ENCODE results near the gene PTPRB. TPM values are rescaled to one million over a fixed set of nuclear protein-coding genes. Genes with fewer than 3 reads are reported as not detected.

The PTPRB gene
- total and polyA plus RNA-seq, 2 donors from 2014 or later: 13.5 to 71.6 TPM

DNA sequence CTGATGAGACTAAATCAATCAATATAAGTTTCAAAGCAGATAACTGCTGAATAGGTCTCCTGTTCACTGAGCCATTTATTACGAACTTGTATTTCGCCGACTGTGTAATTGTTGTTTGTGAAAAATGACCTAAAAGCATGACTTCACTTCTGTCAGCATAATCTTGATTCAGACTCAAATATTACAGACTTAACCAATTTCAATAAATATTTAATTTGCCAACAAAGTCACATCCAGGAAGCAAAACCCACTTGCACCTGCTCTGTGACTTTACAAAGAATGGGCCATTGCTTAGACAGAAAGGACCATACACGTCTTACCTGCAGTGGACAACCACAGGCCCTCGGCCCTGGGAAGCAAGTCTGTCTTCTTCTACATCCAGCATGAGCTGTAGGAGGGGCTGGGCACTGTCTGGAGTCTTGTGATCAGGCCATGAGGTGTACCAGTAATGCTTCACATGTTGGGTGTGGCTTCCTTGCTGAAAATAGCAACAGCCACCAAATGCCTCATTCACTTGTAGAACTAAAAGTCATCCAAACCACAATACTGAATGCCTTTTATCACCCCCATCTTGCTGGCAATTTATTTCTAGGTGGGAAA lies 23.5 kb upstream of the PTPRB start:
- H3K9ac ChIP-seq (ENCODE audit: low read length in 3 of 3): no peak overlapping the region
- H3K27me3 ChIP-seq (ENCODE audit: control insufficient read depth, insufficient read depth, low read length): no peaks in the 10 kb centered on the region
- FAIRE-seq (no peak), DNase-seq (no peak)
- no peaks in the 10 kb centered on the region for H3K9me3 ChIP-seq (ENCODE audit: control insufficient read depth in 2 of 3, insufficient read depth in 1 of 3, low read length in 3 of 3)
- intact Hi-C loops (cut with DNase I): no loop called here
- no peak overlapping the region for H3K4me3 ChIP-seq (ENCODE audit: low read length in 3 of 3)
- H3K36me3 ChIP-seq (ENCODE audit: control insufficient read depth in 2 of 3, insufficient read depth in 3 of 3, low read length in 3 of 3): no peaks in the 10 kb centered on the region
- no peak for TF ChIP-seq CTCF (IDR thresholded peaks at IDR 0.05; ENCODE audit: borderline replicate concordance, extremely low read depth, insufficient read depth)
- no peaks in the 10 kb centered on the region for H3K4me1 ChIP-seq (ENCODE audit: control insufficient read depth in 2 of 3, insufficient read depth in 2 of 3, low read depth in 1 of 3, low read length in 3 of 3)
- H3K27ac ChIP-seq (ENCODE audit: low read depth in 2 of 2, low read length in 2 of 2): no peak overlapping the region

DNA sequence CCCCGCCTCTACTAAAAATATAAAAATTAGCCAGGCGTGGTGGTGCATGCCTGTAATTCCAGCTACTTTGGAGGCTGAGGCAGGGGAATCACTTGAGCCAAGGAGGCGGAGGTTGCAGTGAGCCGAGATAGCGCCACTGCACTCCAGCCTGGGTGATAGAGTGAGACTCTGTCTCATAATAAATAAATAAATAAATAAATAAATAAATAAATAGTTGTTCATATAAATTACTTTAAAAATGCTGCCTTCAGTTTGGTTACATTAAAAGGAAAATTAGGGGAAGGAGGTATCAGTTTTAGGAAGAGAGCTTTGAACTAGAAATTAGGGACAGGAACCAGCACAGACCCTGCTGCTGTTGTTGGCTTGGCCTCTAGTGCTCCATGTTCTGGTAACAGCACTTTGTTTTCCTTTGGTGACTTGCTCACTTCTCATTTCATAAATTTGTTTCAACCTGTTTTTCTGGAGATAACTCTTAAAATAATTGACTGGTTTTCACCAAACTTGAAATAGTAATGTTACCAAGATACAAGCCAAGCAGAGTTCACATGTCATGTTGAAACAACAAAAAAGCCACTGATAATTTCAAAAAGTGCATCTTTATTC lies 22.9 kb upstream of the PTPRB start:
- FAIRE-seq (no peak), DNase-seq (no peak)
- H3K9ac ChIP-seq (ENCODE audit: low read length in 3 of 3): no peak overlapping the region

DNA sequence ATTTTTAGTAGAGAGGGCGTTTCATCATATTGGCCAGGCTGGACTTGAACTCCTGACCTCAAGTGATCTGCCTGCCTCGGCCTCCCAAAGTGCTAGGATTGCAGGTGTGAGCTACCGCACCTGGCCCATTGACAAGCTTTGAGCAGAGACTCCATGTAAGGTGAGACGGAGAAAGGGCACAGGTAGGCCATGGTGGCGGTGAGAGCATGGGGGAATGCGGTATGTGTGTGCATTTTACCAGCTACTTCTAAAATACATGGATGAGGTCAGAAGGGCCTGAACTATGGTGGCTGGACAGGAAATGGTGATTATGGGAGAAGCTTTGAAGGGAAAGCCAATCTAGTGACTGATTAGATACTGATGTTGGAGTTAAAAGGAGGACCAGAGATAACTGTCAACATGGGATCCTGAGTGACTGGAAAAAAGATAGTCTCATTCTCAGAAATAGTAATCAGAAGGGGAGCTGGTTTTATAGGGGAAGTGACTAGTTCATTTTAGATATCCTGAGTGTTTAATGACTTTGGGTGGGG lies 21.9 kb upstream of the PTPRB start:
- H3K27ac ChIP-seq (ENCODE audit: low read depth in 2 of 2, low read length in 2 of 2): no peak overlapping the region
- FAIRE-seq (no peak), DNase-seq (no peak)
- H3K4me1 ChIP-seq (ENCODE audit: control insufficient read depth in 2 of 3, insufficient read depth in 2 of 3, low read depth in 1 of 3, low read length in 3 of 3): no peaks in the 10 kb centered on the region
- no peaks in the 10 kb centered on the region for H3K27me3 ChIP-seq (ENCODE audit: control insufficient read depth, insufficient read depth, low read length)
- intact Hi-C loops (cut with DNase I): no loop called here
- TF ChIP-seq CTCF (IDR thresholded peaks at IDR 0.05; ENCODE audit: borderline replicate concordance, extremely low read depth, insufficient read depth): no peak
- H3K4me3 ChIP-seq (ENCODE audit: low read length in 3 of 3): no peak overlapping the region
- H3K36me3 ChIP-seq (ENCODE audit: control insufficient read depth in 2 of 3, insufficient read depth in 3 of 3, low read length in 3 of 3): no peaks in the 10 kb centered on the region
- no peak overlapping the region for H3K9ac ChIP-seq (ENCODE audit: low read length in 3 of 3)
- H3K9me3 ChIP-seq (ENCODE audit: control insufficient read depth in 2 of 3, insufficient read depth in 1 of 3, low read length in 3 of 3): no peaks in the 10 kb centered on the region

More for the DNA sequence above, 22.9 kb upstream of the PTPRB start:
- Histone ChIP-seq H3K9me3 (ENCODE audit: control insufficient read depth in 2 of 3, insufficient read depth in 1 of 3, low read length in 3 of 3) (no peaks in the 10 kb centered on the region), H3K4me1 (ENCODE audit: control insufficient read depth in 2 of 3, insufficient read depth in 2 of 3, low read depth in 1 of 3, low read length in 3 of 3) (no peaks in the 10 kb centered on the region), H3K27ac (ENCODE audit: low read depth in 2 of 2, low read length in 2 of 2) (no peak overlapping the region), H3K27me3 (ENCODE audit: control insufficient read depth, insufficient read depth, low read length) (no peaks in the 10 kb centered on the region), H3K4me3 (ENCODE audit: low read length in 3 of 3) (no peak overlapping the region), H3K36me3 (ENCODE audit: control insufficient read depth in 2 of 3, insufficient read depth in 3 of 3, low read length in 3 of 3) (no peaks in the 10 kb centered on the region)
- intact Hi-C loops (cut with DNase I): no loop called here
- TF ChIP-seq CTCF (IDR thresholded peaks at IDR 0.05; ENCODE audit: borderline replicate concordance, extremely low read depth, insufficient read depth): no peak

Measured in kidney (tissue), 14 donors.